ENCODE data around the gene ATP1A2. TPM values are rescaled to one million over a fixed set of nuclear protein-coding genes. Genes with fewer than 3 reads are reported as not detected.

Gene ATP1A2
- polyA plus RNA-seq, 1 experiment: 6.2 TPM

DNA sequence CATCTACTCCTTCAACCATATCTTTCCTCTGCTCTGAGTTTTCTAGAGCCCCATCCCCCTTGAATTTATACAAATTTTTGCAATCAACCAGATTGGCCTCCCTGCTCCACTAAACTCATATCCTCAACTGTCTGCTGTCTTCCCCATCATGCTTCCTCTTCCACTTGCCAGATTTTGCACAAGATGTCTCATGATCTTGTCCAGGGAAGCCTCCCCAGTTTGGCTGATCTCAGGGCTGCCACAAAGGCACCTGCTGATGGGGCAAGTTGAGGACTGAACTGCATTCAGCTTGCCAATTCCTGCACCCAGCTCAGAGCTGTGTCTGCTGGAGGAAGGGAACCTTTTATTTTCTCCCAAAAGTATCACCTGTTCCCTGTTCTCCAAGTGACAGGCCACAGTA is 38.1 kb upstream of the ATP1A2 start:
- H3K9me3 ChIP-seq (ENCODE audit: control insufficient read depth, insufficient read depth, low read length): no peaks in the 10 kb centered on the region
- H3K27me3 ChIP-seq (ENCODE audit: control insufficient read depth, insufficient read depth, low read length): peaks cover 53% of the 10 kb centered on the region
- H3K27ac ChIP-seq (ENCODE audit: low read depth, low read length): no peak overlapping the region
- TF ChIP-seq, protein P1, sequence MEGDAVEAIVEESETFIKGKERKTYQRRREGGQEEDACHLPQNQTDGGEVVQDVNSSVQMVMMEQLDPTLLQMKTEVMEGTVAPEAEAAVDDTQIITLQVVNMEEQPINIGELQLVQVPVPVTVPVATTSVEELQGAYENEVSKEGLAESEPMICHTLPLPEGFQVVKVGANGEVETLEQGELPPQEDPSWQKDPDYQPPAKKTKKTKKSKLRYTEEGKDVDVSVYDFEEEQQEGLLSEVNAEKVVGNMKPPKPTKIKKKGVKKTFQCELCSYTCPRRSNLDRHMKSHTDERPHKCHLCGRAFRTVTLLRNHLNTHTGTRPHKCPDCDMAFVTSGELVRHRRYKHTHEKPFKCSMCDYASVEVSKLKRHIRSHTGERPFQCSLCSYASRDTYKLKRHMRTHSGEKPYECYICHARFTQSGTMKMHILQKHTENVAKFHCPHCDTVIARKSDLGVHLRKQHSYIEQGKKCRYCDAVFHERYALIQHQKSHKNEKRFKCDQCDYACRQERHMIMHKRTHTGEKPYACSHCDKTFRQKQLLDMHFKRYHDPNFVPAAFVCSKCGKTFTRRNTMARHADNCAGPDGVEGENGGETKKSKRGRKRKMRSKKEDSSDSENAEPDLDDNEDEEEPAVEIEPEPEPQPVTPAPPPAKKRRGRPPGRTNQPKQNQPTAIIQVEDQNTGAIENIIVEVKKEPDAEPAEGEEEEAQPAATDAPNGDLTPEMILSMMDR (IDR thresholded peaks at IDR 0.05; ENCODE audit: low read depth, low read length): no peak
- no peak for DNase-seq (ENCODE audit: low read depth, low spot score)
- ChIA-PET POLR2A (no interaction called here), CTCF (interaction anchor here (0.6 to 6.7 kb wide), 11 partner anchors 10 to 256 kb away, joined by 3 to 57 read pairs (median 5); no protein-coding TSS in a partner anchor)
- no peak overlapping the region for H3K4me3 ChIP-seq (ENCODE audit: low read depth, low read length)

DNA sequence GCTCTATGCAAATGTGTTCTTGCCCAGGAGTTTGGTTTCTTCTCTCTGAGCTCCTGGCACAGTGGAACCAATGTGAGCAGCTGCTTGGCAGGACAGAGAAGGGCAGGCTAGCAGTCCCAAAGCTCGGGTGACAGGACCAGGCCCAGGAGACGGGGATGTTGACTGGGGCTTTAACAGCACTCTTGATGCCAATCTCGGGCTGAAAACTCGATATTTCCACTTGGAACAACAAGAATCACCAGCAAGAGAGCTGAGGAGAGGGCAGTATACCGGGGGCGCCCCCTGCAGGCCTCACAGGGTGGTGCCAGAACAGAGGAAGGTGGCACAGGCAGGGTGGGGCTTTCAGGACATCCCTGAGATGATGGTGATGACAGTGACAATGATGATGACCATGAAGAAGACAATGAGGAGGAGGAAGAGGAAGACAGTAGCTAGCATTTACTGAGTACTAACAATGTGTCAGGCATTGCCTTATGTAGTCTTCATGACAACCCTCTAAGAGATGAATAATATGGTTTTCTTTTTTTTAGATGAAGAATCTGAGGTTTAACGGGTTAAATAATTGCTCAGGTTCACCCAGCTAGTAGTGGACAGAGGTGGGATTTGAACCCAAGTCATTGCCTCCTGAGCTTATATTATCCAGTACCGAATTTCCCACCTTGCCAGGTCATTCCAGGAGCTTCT is 36.9 kb upstream of the ATP1A2 start:
- Histone ChIP-seq H3K9me3 (ENCODE audit: control insufficient read depth, insufficient read depth, low read length) (no peaks in the 10 kb centered on the region), H3K4me3 (ENCODE audit: low read depth, low read length) (no peak overlapping the region), H3K27me3 (ENCODE audit: control insufficient read depth, insufficient read depth, low read length) (peaks cover 62% of the 10 kb centered on the region), H3K27ac (ENCODE audit: low read depth, low read length) (no peak overlapping the region)
- CTCF ChIA-PET: interaction anchor here (0.6 to 6.7 kb wide), 20 partner anchors 9 to 941 kb away, joined by 3 to 57 read pairs (median 4); partner anchors contain the start of gene KCNJ10
- POLR2A ChIA-PET: no interaction called here
- TF ChIP-seq, protein P1 (IDR thresholded peaks at IDR 0.05; ENCODE audit: low read depth, low read length): peak; percentile 65
- DNase-seq (ENCODE audit: low read depth, low spot score): no peak

DNA sequence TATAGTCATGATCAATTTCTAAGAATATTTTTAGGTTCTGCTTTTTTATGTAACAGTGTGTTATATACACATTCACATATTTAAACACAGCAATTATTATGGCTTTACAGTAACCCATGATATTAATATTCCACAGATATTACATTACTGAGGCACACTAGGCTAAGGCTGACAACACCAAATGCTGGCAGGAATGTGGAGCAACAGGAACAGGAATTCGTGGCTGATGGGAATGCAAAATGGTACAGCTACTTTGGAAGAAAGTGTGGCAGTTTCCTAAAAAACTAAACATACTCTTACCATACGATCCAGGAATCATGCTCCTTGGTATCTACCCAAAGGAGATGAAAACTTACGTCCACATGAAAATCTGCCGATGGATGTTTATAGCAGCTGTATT is 36.1 kb upstream of the ATP1A2 start:
- H3K27me3 ChIP-seq (ENCODE audit: control insufficient read depth, insufficient read depth, low read length): peaks cover 66% of the 10 kb centered on the region
- TF ChIP-seq, protein P1 (IDR thresholded peaks at IDR 0.05; ENCODE audit: low read depth, low read length): no peak
- H3K9me3 ChIP-seq (ENCODE audit: control insufficient read depth, insufficient read depth, low read length): peaks cover 3% of the 10 kb centered on the region; the same call in 1 of the 2 replicates
- POLR2A ChIA-PET: no interaction called here
- no peak overlapping the region for H3K4me3 ChIP-seq (ENCODE audit: low read depth, low read length)
- no peak for DNase-seq (ENCODE audit: low read depth, low spot score)
- H3K27ac ChIP-seq (ENCODE audit: low read depth, low read length): no peak overlapping the region
- CTCF ChIA-PET: interaction anchor here (0.6 to 6.7 kb wide), 18 partner anchors 8 to 940 kb away, joined by 3 to 57 read pairs (median 5); partner anchors contain the start of gene KCNJ10

DNA sequence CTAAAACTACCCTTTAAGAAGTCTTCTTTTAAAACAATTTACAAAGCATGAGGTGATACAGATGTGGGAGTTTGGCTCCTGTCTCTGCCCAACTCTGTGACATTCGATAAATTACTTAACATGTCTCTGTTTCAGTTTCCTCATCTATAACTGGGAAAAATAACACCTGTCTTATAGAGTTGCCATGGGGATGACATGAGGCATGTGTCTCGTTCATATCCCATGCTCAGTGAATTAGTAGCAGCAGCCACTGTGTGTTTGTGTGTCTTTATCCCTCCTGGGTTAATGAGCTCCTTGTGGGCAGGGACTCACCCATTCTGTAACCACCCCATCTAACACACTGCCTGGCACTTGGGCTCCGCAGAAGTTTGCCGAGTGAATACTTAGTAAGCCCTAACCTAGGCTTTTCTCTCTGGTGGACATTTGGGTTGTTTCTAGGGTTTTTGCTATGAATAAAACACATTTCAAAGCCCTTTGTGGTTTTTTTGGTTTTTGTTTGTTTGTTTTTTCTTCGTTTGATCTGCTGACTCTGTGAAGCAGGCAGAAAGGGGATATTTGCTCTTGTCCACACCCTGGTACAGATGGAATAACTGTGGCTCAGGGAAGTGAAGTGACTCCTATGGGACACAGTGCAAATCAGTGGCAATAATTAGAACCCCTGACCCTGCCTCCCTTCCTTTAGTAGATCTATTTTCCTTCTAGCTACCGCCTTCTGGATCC is 35.0 kb upstream of the ATP1A2 start:
- Histone ChIP-seq H3K9me3 (ENCODE audit: control insufficient read depth, insufficient read depth, low read length) (peaks cover 5% of the 10 kb centered on the region; the same call in 1 of the 2 replicates), H3K27ac (ENCODE audit: low read depth, low read length) (no peak overlapping the region), H3K27me3 (ENCODE audit: control insufficient read depth, insufficient read depth, low read length) (peaks cover 62% of the 10 kb centered on the region), H3K4me3 (ENCODE audit: low read depth, low read length) (no peak overlapping the region)
- TF ChIP-seq, protein P1 (IDR thresholded peaks at IDR 0.05; ENCODE audit: low read depth, low read length): no peak
- DNase-seq (ENCODE audit: low read depth, low spot score): no peak
- POLR2A ChIA-PET: no interaction called here
- CTCF ChIA-PET: interaction anchor here (0.6 to 6.7 kb wide), 9 partner anchors 7 to 639 kb away, joined by 3 to 57 read pairs (median 4); no protein-coding TSS in a partner anchor
